GM10847 (cell line): ENCODE measurements around the gene PPM1H.

Source experiments
- POLR2A ChIP-seq: IDR thresholded peaks from 2 replicates; pipeline ENCODE4 v1.6.1; 2011; ENCODE audit not compliant: insufficient read length; ENCODE audit errors: extremely low read depth

PPM1H gene

GRCh38 chr12:62834971-62835547 is 99.9 kb downstream of the PPM1H start:
- no peak for TF ChIP-seq POLR2A

GRCh38 chr12:62834406-62834805 is 100.5 kb downstream of the PPM1H start:
- TF ChIP-seq POLR2A = no peak

GRCh38 chr12:62833634-62834033 is 101.3 kb downstream of the PPM1H start:
- TF ChIP-seq POLR2A = no peak

DNA sequence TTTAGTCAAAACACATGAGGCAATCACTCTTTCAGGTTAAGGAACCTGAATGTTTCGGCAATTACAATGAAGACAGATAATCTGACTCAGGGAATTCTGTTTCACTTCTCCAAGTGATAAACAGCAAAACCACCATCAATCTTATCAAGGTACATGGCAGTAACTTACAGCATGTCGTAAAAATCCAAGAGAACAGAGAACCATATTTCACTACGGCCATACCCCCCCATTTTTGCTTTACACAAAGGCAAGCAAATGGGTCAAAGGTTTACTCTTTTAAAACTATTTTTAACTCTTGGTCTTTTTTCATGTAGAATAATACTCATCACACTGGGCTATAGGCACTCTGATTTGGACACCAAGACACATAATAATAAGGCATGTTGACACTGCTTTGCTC is 102.4 kb downstream of the PPM1H start:
- TF ChIP-seq POLR2A = no peak

GRCh38 chr12:62832027-62832426 is 102.9 kb downstream of the PPM1H start:
- no peak for TF ChIP-seq POLR2A

DNA sequence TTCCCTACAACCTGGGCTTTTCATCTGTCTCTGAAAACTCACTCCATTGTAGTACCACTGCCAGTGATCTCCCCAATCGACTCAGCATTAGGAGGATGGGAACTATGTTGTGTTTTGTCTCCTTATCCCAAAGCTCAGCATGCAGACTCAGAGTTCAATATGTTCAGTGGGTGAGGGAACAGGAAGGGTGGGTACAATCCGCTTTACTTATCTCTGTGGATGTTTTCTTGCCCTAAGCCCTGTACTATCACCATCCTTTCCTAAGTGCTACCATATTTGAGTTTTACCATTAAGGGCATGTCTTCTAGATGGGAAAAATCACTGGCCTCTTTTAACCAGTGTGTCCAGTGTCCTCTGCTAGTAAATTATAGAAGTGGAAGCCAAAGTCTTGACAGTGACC is 107.1 kb downstream of the PPM1H start:
- no peak for TF ChIP-seq POLR2A

DNA sequence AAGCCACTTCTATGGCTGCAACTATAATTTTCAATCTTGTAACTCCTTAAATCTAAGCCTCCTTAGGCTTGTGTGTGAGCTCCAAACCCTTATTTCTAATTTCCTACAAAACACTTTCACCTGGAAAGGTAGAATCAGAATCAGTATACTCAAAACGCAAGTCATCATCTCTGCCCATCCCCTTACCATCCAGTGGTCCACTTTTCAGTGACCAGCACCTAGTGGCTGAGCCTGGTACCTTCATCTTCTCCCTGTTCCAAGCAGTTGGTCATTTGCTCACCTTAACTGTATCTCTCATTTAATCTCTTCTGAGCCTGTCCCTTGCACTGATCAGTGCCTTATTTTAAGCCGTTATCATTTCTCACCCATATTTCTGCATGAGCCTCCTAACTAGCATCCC is 107.9 kb downstream of the PPM1H start:
- no peak for TF ChIP-seq POLR2A

DNA sequence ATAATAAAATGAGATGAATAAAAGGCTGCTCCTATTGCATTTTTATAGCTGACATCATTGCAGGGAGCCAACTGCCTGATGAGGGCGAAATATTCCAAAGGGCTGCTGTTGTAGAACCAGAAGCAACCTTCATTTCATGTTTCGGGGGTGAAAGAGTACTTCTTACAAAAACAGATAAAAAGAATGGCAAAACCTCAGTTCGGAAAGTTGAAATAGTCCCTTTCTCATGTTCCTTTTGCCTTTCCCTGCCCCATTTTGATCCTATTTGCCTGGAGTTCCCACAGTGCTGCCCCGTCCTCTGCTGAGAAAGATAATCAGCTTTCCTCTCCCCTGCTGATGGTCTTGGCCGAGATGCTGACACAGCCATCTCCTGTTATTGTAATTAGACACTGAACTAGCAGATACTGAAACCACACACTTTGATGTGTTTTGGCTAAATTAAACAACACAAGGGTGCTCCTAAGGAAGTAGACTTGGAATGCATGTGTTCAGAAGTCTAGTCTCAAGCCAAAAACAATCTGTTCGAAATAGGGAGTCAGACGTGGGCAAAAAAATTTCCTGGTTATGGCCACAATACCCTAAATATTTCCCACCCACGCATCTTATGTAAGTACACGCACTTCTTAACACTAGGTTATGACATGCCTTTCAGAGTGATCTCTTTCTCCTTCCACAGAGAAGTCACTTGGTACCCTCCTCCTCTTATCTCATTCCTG is 117.2 kb downstream of the PPM1H start:
- no peak for TF ChIP-seq POLR2A

DNA sequence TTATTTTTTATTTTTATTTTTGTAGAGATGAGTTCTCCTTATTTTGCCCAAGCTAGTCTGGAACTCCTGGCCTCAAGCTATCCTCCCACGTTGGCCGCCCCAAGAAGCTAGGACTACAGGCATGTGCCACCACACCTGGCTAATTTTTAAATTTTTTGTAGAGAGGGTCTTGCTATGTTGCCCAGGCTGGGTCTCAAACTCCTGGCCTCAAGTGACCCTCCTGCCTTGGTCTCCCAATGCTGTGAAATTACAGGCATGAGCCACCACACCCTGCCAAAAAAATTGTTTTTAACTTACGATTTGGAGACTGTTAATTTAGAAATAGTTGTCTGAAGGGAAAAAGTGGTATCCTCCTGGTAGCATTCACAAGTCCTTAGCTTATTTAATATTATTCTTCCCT is 120.7 kb downstream of the PPM1H start:
- no peak for TF ChIP-seq POLR2A

- no peak for TF ChIP-seq POLR2A
Measured at GRCh38 chr12:62813031-62813829, 121.7 kb downstream of the PPM1H start.

- TF ChIP-seq POLR2A = no peak
Measured at GRCh38 chr12:62808166-62808879, 126.6 kb downstream of the PPM1H start.

- TF ChIP-seq POLR2A = no peak
Measured at GRCh38 chr12:62806893-62807292, 128.1 kb downstream of the PPM1H start.

DNA sequence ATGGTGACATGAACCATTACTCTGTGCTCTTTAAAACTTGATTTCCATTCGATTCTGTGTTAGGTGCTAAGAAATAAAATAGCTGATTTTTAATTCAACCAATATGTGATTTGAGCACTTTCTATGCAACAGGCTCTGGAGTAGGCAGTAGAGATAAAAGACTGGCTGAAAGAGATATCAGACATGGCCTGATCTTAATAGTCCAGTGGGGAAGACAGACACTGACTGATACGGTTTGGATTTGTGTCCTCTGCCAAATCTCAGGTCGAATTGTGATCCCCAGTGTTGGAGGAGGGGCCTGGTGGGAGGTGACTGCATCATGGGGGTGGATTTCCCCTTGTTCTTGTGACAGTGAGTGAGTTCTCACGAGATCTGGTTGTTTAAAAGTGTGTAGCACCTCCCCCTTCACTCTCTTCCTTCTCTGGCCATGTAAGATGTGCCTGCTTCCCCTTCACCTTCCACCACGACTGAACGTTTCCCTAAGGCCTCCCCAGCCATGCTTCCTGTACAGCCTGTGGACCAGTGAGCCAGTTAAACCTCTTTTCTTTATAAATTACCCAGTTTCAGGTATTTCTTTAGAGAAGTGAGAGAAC is 128.6 kb downstream of the PPM1H start:
- no peak for TF ChIP-seq POLR2A

- no peak for TF ChIP-seq POLR2A
Measured at GRCh38 chr12:62805517-62805916, 129.4 kb downstream of the PPM1H start.

- TF ChIP-seq POLR2A = no peak
Measured at GRCh38 chr12:62803756-62804155, 131.2 kb downstream of the PPM1H start.
